OCI-LY1 (cell line): ENCODE measurements around the gene CFAP52.

Experiments
- CTCF ChIP-seq: fragments of 200-600 bp; sonication (generic), shearing (Covaris generic); IDR thresholded peaks from 2 replicates; pipeline ENCODE4 v1.5.1; 2017; ENCODE audit warnings: mild to moderate bottlenecking, antibody characterized with exemption, low read length, moderate library complexity, mixed read lengths
- EZH2 ChIP-seq: fragments of 200-600 bp; sonication (generic), shearing (Covaris generic); IDR thresholded peaks from 2 replicates; pipeline ENCODE4 v1.8.0; 2017; ENCODE audit warnings: borderline replicate concordance, mixed run types, mild to moderate bottlenecking, antibody characterized with exemption, low read length, moderate library complexity, mixed read lengths

GRCh38 chr17:9643611-9644010 is 67.2 kb downstream of the CFAP52 start:
- TF ChIP-seq CTCF (no peak), EZH2 (no peak)
